ENCODE data around the gene ANKRD13A. TPM values are rescaled to one million over a fixed set of nuclear protein-coding genes. Genes with fewer than 3 reads are reported as not detected.

ANKRD13A gene
- total and polyA plus RNA-seq, 2 experiments from 2014 or later, result 5.7 to 25.6 TPM

DNA sequence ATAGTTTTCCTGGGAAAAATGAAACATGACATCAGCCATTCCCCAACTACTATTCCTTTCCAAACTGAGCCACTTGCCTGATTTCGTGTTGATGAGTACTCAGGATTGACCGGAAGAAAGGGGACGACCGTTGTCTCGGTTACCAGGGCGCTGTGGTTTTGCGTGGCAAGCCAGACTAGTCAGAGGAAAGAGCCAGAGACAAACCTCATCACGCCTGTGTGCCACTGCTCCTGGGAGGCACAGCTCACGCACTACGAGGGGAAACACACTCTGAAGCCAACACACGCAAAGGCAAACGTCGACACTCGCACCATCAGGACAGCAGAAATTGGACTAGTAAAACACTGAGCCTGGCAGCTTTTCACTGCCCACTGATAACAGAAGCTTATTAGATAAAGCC, 38.0 kb upstream of the ANKRD13A start (continued):
- TF ChIP-seq, protein P1, sequence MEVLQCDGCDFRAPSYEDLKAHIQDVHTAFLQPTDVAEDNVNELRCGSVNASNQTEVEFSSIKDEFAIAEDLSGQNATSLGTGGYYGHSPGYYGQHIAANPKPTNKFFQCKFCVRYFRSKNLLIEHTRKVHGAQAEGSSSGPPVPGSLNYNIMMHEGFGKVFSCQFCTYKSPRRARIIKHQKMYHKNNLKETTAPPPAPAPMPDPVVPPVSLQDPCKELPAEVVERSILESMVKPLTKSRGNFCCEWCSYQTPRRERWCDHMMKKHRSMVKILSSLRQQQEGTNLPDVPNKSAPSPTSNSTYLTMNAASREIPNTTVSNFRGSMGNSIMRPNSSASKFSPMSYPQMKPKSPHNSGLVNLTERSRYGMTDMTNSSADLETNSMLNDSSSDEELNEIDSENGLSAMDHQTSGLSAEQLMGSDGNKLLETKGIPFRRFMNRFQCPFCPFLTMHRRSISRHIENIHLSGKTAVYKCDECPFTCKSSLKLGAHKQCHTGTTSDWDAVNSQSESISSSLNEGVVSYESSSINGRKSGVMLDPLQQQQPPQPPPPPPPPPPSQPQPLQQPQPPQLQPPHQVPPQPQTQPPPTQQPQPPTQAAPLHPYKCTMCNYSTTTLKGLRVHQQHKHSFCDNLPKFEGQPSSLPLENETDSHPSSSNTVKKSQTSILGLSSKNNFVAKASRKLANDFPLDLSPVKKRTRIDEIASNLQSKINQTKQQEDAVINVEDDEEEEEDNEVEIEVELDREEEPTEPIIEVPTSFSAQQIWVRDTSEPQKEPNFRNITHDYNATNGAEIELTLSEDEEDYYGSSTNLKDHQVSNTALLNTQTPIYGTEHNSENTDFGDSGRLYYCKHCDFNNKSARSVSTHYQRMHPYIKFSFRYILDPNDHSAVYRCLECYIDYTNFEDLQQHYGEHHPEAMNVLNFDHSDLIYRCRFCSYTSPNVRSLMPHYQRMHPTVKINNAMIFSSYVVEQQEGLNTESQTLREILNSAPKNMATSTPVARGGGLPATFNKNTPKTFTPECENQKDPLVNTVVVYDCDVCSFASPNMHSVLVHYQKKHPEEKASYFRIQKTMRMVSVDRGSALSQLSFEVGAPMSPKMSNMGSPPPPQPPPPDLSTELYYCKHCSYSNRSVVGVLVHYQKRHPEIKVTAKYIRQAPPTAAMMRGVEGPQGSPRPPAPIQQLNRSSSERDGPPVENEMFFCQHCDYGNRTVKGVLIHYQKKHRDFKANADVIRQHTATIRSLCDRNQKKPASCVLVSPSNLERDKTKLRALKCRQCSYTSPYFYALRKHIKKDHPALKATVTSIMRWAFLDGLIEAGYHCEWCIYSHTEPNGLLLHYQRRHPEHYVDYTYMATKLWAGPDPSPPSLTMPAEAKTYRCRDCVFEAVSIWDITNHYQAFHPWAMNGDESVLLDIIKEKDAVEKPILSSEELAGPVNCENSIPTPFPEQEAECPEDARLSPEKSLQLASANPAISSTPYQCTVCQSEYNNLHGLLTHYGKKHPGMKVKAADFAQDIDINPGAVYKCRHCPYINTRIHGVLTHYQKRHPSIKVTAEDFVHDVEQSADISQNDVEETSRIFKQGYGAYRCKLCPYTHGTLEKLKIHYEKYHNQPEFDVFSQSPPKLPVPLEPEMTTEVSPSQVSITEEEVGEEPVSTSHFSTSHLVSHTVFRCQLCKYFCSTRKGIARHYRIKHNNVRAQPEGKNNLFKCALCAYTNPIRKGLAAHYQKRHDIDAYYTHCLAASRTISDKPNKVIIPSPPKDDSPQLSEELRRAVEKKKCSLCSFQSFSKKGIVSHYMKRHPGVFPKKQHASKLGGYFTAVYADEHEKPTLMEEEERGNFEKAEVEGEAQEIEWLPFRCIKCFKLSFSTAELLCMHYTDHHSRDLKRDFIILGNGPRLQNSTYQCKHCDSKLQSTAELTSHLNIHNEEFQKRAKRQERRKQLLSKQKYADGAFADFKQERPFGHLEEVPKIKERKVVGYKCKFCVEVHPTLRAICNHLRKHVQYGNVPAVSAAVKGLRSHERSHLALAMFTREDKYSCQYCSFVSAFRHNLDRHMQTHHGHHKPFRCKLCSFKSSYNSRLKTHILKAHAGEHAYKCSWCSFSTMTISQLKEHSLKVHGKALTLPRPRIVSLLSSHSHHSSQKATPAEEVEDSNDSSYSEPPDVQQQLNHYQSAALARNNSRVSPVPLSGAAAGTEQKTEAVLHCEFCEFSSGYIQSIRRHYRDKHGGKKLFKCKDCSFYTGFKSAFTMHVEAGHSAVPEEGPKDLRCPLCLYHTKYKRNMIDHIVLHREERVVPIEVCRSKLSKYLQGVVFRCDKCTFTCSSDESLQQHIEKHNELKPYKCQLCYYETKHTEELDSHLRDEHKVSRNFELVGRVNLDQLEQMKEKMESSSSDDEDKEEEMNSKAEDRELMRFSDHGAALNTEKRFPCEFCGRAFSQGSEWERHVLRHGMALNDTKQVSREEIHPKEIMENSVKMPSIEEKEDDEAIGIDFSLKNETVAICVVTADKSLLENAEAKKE (CRISPR knock-in tag; IDR thresholded peaks at IDR 0.05), result no peak
- TF ChIP-seq, protein P2, sequence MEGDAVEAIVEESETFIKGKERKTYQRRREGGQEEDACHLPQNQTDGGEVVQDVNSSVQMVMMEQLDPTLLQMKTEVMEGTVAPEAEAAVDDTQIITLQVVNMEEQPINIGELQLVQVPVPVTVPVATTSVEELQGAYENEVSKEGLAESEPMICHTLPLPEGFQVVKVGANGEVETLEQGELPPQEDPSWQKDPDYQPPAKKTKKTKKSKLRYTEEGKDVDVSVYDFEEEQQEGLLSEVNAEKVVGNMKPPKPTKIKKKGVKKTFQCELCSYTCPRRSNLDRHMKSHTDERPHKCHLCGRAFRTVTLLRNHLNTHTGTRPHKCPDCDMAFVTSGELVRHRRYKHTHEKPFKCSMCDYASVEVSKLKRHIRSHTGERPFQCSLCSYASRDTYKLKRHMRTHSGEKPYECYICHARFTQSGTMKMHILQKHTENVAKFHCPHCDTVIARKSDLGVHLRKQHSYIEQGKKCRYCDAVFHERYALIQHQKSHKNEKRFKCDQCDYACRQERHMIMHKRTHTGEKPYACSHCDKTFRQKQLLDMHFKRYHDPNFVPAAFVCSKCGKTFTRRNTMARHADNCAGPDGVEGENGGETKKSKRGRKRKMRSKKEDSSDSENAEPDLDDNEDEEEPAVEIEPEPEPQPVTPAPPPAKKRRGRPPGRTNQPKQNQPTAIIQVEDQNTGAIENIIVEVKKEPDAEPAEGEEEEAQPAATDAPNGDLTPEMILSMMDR (conservative IDR thresholded peaks at IDR 0.05; ENCODE audit: low read depth in 2 of 2), result no peak
- TF ChIP-seq EZH2phosphoT487 (IDR thresholded peaks at IDR 0.05; ENCODE audit: unreplicated experiment) (no peak), POLR2AphosphoS5 (IDR thresholded peaks at IDR 0.05; ENCODE audit: low read depth) (no peak), EZH2 (IDR thresholded peaks at IDR 0.05; ENCODE audit: low read depth, unreplicated experiment) (no peak)

DNA sequence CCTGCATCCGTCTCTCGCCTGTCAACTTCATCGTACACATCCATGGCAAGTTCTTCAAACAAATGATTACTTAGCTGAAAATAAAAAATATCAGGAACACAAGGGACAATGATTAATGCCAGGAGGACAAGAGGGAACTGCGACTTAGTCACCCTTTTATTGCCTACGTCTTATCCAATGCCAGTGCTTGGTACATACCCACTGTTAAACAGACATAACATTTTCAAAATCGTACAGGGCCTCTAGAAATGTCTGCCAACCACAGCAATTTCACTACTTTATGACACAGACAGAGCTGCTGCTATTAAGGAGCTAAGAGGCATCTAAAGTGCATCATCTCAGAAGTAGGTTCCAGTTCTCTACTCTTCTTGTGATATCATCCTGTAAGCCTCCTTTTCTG, 37.6 kb upstream of the ANKRD13A start:
- no peaks in the 10 kb centered on the region for H3K4me1 Mint-ChIP-seq
- H3K27ac ChIP-seq (ENCODE audit: low read depth), result no peak overlapping the region
- no peak overlapping the region for H3K4me3 Mint-ChIP-seq
- no peak overlapping the region for H3K4me2 ChIP-seq
- H3K36me3 ChIP-seq (ENCODE audit: insufficient read depth), result no peaks in the 10 kb centered on the region; the same call in 1 of the 2 replicates
- no peaks in the 10 kb centered on the region for H4K20me1 ChIP-seq (replicated peaks; ENCODE audit: insufficient read depth)
- peaks cover 2% of the 10 kb centered on the region for H3K27me3 Mint-ChIP-seq (ENCODE audit: insufficient read depth, low read depth, poor library complexity)
- H3K9me2 ChIP-seq (ENCODE audit: insufficient read depth), result no peaks in the 10 kb centered on the region
- H3K36me3 Mint-ChIP-seq (ENCODE audit: low read depth), result peaks cover 19% of the 10 kb centered on the region
- no peak overlapping the region for H3K4me3 ChIP-seq
- no peak overlapping the region for H2AFZ ChIP-seq
- H3K79me2 ChIP-seq (replicated peaks; ENCODE audit: insufficient read depth), result no peaks in the 10 kb centered on the region
- no peak overlapping the region for H3K27ac Mint-ChIP-seq
- ATAC-seq, result no peak
- no peaks in the 10 kb centered on the region for H3K9me3 Mint-ChIP-seq
- no peaks in the 10 kb centered on the region for H3K27me3 ChIP-seq (ENCODE audit: insufficient read depth)
- H3F3A ChIP-seq (replicated peaks; ENCODE audit: low read depth), result no peaks in the 10 kb centered on the region
- DNase-seq (ENCODE audit: low spot score), result no peak
- no peaks in the 10 kb centered on the region for H3K4me1 ChIP-seq (ENCODE audit: insufficient read depth)
- TF ChIP-seq, protein P1 (CRISPR knock-in tag; IDR thresholded peaks at IDR 0.05), result no peak
- no peak for TF ChIP-seq CREB1 (CRISPR knock-in tag; IDR thresholded peaks at IDR 0.05; ENCODE audit: low read depth)
- no peak for TF ChIP-seq EZH2phosphoT487 (IDR thresholded peaks at IDR 0.05; ENCODE audit: unreplicated experiment)

All from GM23338 (cell line).